ENCODE data around the gene ZNF17. TPM values are rescaled to one million over a fixed set of nuclear protein-coding genes. Genes with fewer than 3 reads are reported as not detected.
"Not testable (repeated sequence)": the region's sequence is repeated elsewhere in the genome, so short reads cannot be mapped to it uniquely, and the experiment has no call there.

Gene ZNF17
- total RNA-seq, 4 donors from 2014 or later, result 17.8 to 33.1 (median 20.8) TPM

DNA sequence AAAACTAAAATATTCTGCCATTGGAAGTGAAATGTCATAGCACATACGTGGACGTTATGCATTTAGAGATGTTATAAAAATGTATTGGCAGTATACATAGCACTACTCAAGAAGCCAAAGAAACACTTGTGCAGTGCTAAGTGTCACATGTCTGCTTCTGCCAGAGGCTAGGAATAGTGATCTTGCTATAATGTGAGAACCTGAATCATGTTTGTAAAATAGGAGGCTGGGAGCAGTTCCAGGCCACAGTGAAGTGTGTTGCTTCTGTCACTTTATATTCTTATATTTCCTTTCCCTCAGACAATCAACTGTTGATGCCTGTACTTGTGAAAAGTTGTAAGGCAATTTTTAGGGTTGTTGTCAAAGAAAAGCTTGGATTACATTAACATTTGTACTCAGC is 44.2 kb upstream of the ZNF17 start:
- Histone ChIP-seq H3K27me3 (no peaks in the 10 kb centered on the region), H3K36me3 (peaks cover 0 to under 1% of the 10 kb centered on the region in 2 donors), H3K4me1 (peaks cover 12 to 14% of the 10 kb centered on the region in 2 donors), H3K4me3 (replicated peaks in 1 of 3) (no peak overlapping the region), H3K9me3 (no peaks in the 10 kb centered on the region), H3K27ac (no peak overlapping the region)
- WGBS, 2 donors, result 88 to 98% methylated on average over 2 of the region's 2 CpGs
- no peak for TF ChIP-seq POLR2A (IDR thresholded peaks at IDR 0.05)
- TF ChIP-seq, protein P1, sequence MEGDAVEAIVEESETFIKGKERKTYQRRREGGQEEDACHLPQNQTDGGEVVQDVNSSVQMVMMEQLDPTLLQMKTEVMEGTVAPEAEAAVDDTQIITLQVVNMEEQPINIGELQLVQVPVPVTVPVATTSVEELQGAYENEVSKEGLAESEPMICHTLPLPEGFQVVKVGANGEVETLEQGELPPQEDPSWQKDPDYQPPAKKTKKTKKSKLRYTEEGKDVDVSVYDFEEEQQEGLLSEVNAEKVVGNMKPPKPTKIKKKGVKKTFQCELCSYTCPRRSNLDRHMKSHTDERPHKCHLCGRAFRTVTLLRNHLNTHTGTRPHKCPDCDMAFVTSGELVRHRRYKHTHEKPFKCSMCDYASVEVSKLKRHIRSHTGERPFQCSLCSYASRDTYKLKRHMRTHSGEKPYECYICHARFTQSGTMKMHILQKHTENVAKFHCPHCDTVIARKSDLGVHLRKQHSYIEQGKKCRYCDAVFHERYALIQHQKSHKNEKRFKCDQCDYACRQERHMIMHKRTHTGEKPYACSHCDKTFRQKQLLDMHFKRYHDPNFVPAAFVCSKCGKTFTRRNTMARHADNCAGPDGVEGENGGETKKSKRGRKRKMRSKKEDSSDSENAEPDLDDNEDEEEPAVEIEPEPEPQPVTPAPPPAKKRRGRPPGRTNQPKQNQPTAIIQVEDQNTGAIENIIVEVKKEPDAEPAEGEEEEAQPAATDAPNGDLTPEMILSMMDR (IDR thresholded peaks at IDR 0.05), result no peak
- DNase-seq, result no peak
- intact Hi-C loops (cut with DNase I), result loop anchor here (10.0 kb wide), 1 partner anchor 82 kb away; the partner anchor contains the start of gene ZNF460

- H3K4me1 ChIP-seq, result no peaks in the 10 kb centered on the region
- H3K27me3 ChIP-seq, result no peaks in the 10 kb centered on the region
- intact Hi-C loops (cut with DNase I), result no loop called here
- WGBS, 2 donors, result 97% methylated on average over 4 to 6 of the region's 6 CpGs
- H3K36me3 ChIP-seq, result peaks cover 24 to 34% of the 10 kb centered on the region in 2 donors
- no peak overlapping the region for H3K27ac ChIP-seq
- no peaks in the 10 kb centered on the region for H3K9me3 ChIP-seq
- TF ChIP-seq POLR2A (IDR thresholded peaks at IDR 0.05), result no peak
- TF ChIP-seq, protein P1 (IDR thresholded peaks at IDR 0.05), result no peak
- DNase-seq, result no peak
- no peak overlapping the region for H3K4me3 ChIP-seq (replicated peaks in 1 of 3)
These were observed 36.8 kb upstream of the ZNF17 start for GRCh38 chr19:57374179-57374578.

GRCh38 chr19:57374647-57375046 is 36.3 kb upstream of the ZNF17 start:
- DNase-seq; H3K9me3 ChIP-seq; intact Hi-C loops (cut with DNase I); H3K4me3 ChIP-seq (replicated peaks in 1 of 3); H3K27me3 ChIP-seq; H3K4me1 ChIP-seq; H3K27ac ChIP-seq: not testable (repeated sequence)
- peaks cover 24 to 34% of the 10 kb centered on the region in 2 donors for H3K36me3 ChIP-seq
- WGBS, 2 donors, result 97 to 100% methylated on average over 2 of the region's 2 CpGs

GRCh38 chr19:57376151-57376550 is 34.8 kb upstream of the ZNF17 start:
- Histone ChIP-seq H3K36me3 (peaks cover 24 to 34% of the 10 kb centered on the region in 2 donors), H3K27ac (no peak overlapping the region), H3K27me3 (no peaks in the 10 kb centered on the region), H3K9me3 (no peaks in the 10 kb centered on the region), H3K4me3 (replicated peaks in 1 of 3) (no peak overlapping the region), H3K4me1 (no peaks in the 10 kb centered on the region)
- no peak for DNase-seq
- WGBS, 2 donors, result 92 to 96% methylated on average over 6 of the region's 6 CpGs
- intact Hi-C loops (cut with DNase I), result no loop called here
- TF ChIP-seq, protein P1 (IDR thresholded peaks at IDR 0.05), result no peak
- TF ChIP-seq POLR2A (IDR thresholded peaks at IDR 0.05), result no peak

- Histone ChIP-seq H3K9me3 (no peaks in the 10 kb centered on the region), H3K4me1 (no peaks in the 10 kb centered on the region), H3K27ac (no peak overlapping the region), H3K27me3 (no peaks in the 10 kb centered on the region), H3K4me3 (replicated peaks in 1 of 3) (no peak overlapping the region), H3K36me3 (peaks cover 18 to 34% of the 10 kb centered on the region in 2 donors)
- TF ChIP-seq, protein P1 (IDR thresholded peaks at IDR 0.05), result no peak
- no peak for TF ChIP-seq POLR2A (IDR thresholded peaks at IDR 0.05)
- WGBS, 2 donors, result 93 to 97% methylated on average over 3 of the region's 3 CpGs
- no peak for DNase-seq
- intact Hi-C loops (cut with DNase I), result no loop called here
These were observed 33.3 kb upstream of the ZNF17 start for GRCh38 chr19:57377498-57378146.

All from thyroid gland (tissue), 4 donors.